NCI-H1417 treated with DMSO at 0.1 percent for 48 hours (cell line): ENCODE data around the gene HCN2.
"Not testable (repeated sequence)": the region's sequence is repeated elsewhere in the genome, so short reads cannot be mapped to it uniquely, and the experiment has no call there.

Experiments
- DNase-seq: peaks from one replicate; lab custom pipeline; 2025; lab: John Stamatoyannopoulos, UW

HCN2 gene

GRCh38 chr19:620166-620862 is 30.6 kb downstream of the HCN2 start:
- no peak for DNase-seq

GRCh38 chr19:621191-621590 is 31.5 kb downstream of the HCN2 start:
- DNase-seq: not testable (repeated sequence)

GRCh38 chr19:621819-622218 is 32.1 kb downstream of the HCN2 start:
- DNase-seq: no peak

- DNase-seq: no peak
Observed at GRCh38 chr19:622666-623065, 33.0 kb downstream of the HCN2 start.

- no peak for DNase-seq
Observed at GRCh38 chr19:623175-623916, 33.7 kb downstream of the HCN2 start.

GRCh38 chr19:623974-624373 is 34.3 kb downstream of the HCN2 start:
- DNase-seq: no peak

- no peak for DNase-seq
Observed at GRCh38 chr19:624433-625109, 34.9 kb downstream of the HCN2 start.

- no peak for DNase-seq
Observed at GRCh38 chr19:625257-625656, 35.6 kb downstream of the HCN2 start.

- not testable (repeated sequence) for DNase-seq
Observed at GRCh38 chr19:626566-626965, 36.9 kb downstream of the HCN2 start.

GRCh38 chr19:628168-628567 is 38.5 kb downstream of the HCN2 start:
- no peak for DNase-seq

GRCh38 chr19:629515-629914 is 39.8 kb downstream of the HCN2 start:
- DNase-seq: not testable (repeated sequence)

- no peak for DNase-seq
Observed at GRCh38 chr19:629961-630714, 40.5 kb downstream of the HCN2 start.

GRCh38 chr19:632579-633067 is 42.9 kb downstream of the HCN2 start:
- no peak for DNase-seq

GRCh38 chr19:633068-633785 is 43.5 kb downstream of the HCN2 start, which contains the start of gene POLRMT:
Gene POLRMT, minus strand, starts transcription at chr19:633537. Its CDS starts 25 bp downstream, at chr19:633512.
- peak; percentile 99 for DNase-seq

GRCh38 chr19:633786-634639 is 44.3 kb downstream of the HCN2 start:
- DNase-seq: no peak

GRCh38 chr19:634975-635652 is 45.4 kb downstream of the HCN2 start:
- DNase-seq: no peak

GRCh38 chr19:638906-639252 is 49.2 kb downstream of the HCN2 start:
- no peak for DNase-seq

GRCh38 chr19:639253-640160 is 49.8 kb downstream of the HCN2 start, which contains the start of gene FGF22:
Gene FGF22, plus strand, starts transcription at chr19:639879. Its CDS starts 47 bp downstream, at chr19:639926.
- DNase-seq: peak; percentile 48

- no peak for DNase-seq
Observed at GRCh38 chr19:640161-640558, 50.5 kb downstream of the HCN2 start.
